T-helper 2 cell treated with Interferon-gamma antibody and Interleukin-4, amounts not matched to agents 5 μg/mL and 100 μg/mL, for 36 hours (primary cell): Measurements from ENCODE around the gene RAB3IL1.

ENCODE experiments used
- DNase-seq: peaks from one replicate; pipeline ENCODE4 v3.0.0; 2021; ENCODE audit warnings: low spot score
- H3K27ac Mint-ChIP-seq: one replicate; pipeline ENCODE4 v1.8.0; 2021; ENCODE audit warnings: mild to moderate bottlenecking, mixed read lengths
- H3K27me3 Mint-ChIP-seq: one replicate; pipeline ENCODE4 v1.8.0; 2021; ENCODE audit warnings: low read depth, mixed read lengths
- H3K36me3 Mint-ChIP-seq: one replicate; pipeline ENCODE4 v1.8.0; 2021; ENCODE audit warnings: low read depth, mixed read lengths
- H3K4me1 Mint-ChIP-seq: one replicate; pipeline ENCODE4 v1.8.0; 2021; ENCODE audit warnings: low read depth, mixed read lengths
- H3K4me3 Mint-ChIP-seq: one replicate; pipeline ENCODE4 v1.8.0; 2022; ENCODE audit warnings: mild to moderate bottlenecking, moderate library complexity, mixed read lengths
- H3K9me3 Mint-ChIP-seq: one replicate; pipeline ENCODE4 v1.8.0; 2021; ENCODE audit warnings: mixed read lengths

RAB3IL1 gene

DNA sequence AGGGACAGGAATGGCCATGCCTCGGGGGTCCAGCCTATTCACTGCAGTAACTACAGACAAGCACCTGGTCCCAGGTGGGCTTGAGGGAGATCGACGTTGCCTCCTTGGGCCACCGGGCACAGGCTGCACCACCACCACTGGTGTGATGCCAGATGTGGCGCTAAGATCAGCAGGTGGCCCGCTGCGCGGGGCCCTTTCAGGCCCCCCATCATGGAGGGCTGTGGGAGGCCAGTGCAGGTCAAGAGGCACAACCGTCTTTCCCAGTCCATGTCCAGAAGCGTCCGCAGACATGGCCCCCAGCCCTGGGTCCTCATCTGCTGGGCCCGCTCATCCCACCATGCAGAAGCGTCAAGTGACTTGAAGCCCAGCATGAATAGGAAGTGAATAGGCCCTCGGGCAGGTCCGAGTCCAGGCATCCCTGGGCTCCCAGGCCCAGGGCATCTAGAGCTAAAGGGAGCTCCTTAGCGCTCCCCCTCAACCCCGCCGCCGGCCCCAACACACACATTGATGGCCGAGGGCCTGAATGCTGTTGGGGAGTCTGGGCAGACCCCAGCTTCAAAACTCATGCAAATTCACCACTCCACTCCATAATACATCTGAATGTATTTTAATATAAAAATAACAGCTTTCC is 44.3 kb downstream of the RAB3IL1 start:
- peaks cover 4% of the 10 kb centered on the region for H3K4me1 Mint-ChIP-seq

DNA sequence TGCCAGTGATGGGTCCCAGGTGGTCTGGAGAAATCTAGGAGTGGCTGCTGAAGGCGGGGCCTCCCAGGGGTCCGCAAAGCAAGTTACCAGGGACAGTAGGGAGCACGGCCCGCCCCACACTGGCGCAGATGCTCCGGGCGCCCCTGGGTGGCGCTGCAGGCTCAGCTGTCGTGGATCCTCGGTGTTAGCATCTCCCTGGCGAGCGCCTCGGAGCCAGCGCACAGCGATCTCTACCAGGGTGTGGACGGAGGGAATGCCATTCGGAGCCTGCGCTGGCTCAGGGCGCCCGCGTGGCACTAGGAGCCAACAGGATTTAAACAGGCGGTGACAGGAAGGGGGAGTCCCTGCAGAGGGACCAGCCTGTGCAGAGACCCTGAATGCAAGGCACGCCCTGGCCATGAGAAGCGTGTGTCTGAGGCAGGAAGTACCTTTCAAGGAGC is 46.2 kb downstream of the RAB3IL1 start:
- no peaks in the 10 kb centered on the region for H3K27me3 Mint-ChIP-seq
- H3K4me3 Mint-ChIP-seq: peak overlapping the region; percentile 69
- H3K9me3 Mint-ChIP-seq: no peaks in the 10 kb centered on the region
- H3K36me3 Mint-ChIP-seq: peaks cover 3% of the 10 kb centered on the region
- H3K27ac Mint-ChIP-seq: no peak overlapping the region
- peak; percentile 64 for DNase-seq
- H3K4me1 Mint-ChIP-seq: peaks cover 4% of the 10 kb centered on the region

More for the DNA sequence above, 44.3 kb downstream of the RAB3IL1 start:
- H3K27ac Mint-ChIP-seq: no peak overlapping the region
- no peaks in the 10 kb centered on the region for H3K9me3 Mint-ChIP-seq
- no peaks in the 10 kb centered on the region for H3K36me3 Mint-ChIP-seq
- H3K27me3 Mint-ChIP-seq: no peaks in the 10 kb centered on the region
- no peak overlapping the region for H3K4me3 Mint-ChIP-seq
- DNase-seq: no peak

GRCh38 chr11:61870541-61871031 is 46.8 kb downstream of the RAB3IL1 start:
- DNase-seq: no peak
- H3K4me3 Mint-ChIP-seq: no peak overlapping the region
- H3K36me3 Mint-ChIP-seq: peaks cover 8% of the 10 kb centered on the region
- peaks cover 4% of the 10 kb centered on the region for H3K4me1 Mint-ChIP-seq
- H3K27me3 Mint-ChIP-seq: no peaks in the 10 kb centered on the region
- no peaks in the 10 kb centered on the region for H3K9me3 Mint-ChIP-seq
- no peak overlapping the region for H3K27ac Mint-ChIP-seq

GRCh38 chr11:61869708-61870451 is 47.5 kb downstream of the RAB3IL1 start:
- no peak for DNase-seq
- no peaks in the 10 kb centered on the region for H3K27me3 Mint-ChIP-seq
- peaks cover 14% of the 10 kb centered on the region for H3K36me3 Mint-ChIP-seq
- H3K9me3 Mint-ChIP-seq: no peaks in the 10 kb centered on the region
- no peak overlapping the region for H3K27ac Mint-ChIP-seq
- no peak overlapping the region for H3K4me3 Mint-ChIP-seq
- H3K4me1 Mint-ChIP-seq: peaks cover 4% of the 10 kb centered on the region

DNA sequence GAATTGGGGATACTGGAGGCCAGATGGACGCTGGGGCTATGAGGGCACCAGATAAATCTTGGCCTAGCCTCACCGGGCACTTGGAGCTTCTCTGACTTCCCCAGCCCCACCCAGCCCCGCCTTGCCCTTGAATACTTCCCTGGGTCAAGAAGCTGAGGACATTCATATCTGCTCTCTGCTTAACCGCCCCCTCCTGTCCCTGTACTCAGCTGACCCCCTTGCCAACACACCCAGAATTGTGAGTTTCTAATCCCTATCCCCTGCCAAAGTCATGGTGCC is 48.0 kb downstream of the RAB3IL1 start:
- no peak overlapping the region for H3K4me3 Mint-ChIP-seq
- no peak overlapping the region for H3K27ac Mint-ChIP-seq
- no peaks in the 10 kb centered on the region for H3K9me3 Mint-ChIP-seq
- peaks cover 17% of the 10 kb centered on the region for H3K36me3 Mint-ChIP-seq
- no peak for DNase-seq
- H3K27me3 Mint-ChIP-seq: no peaks in the 10 kb centered on the region
- H3K4me1 Mint-ChIP-seq: peaks cover 4% of the 10 kb centered on the region

- Mint-ChIP-seq H3K9me3 (no peaks in the 10 kb centered on the region), H3K27ac (no peak overlapping the region), H3K4me3 (no peak overlapping the region), H3K4me1 (peaks cover 4% of the 10 kb centered on the region), H3K27me3 (no peaks in the 10 kb centered on the region), H3K36me3 (peaks cover 17% of the 10 kb centered on the region)
- DNase-seq: no peak
These were observed 48.6 kb downstream of the RAB3IL1 start for GRCh38 chr11:61868571-61869428.

DNA sequence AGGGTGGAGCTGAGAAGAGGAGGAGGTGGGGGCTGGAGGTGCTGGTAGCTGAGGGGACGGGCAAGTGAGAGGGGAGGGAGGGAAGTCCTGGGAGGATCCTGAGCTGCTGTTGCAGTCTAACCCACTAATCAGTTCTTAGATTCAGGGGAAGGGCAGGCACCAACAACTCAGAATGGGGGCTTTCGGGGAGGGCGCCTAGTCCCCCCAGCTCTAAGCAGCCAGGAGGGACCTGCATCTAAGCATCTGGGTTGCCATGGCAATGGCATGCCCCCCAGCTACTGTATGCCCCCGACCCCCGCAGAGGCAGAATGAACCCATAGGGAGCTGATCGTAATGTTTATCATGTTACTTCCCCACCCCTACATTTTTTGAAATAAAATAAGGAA is 50.4 kb downstream of the RAB3IL1 start:
- Mint-ChIP-seq H3K27me3 (no peaks in the 10 kb centered on the region), H3K4me3 (no peak overlapping the region), H3K36me3 (peaks cover 20% of the 10 kb centered on the region), H3K4me1 (peaks cover 4% of the 10 kb centered on the region), H3K27ac (no peak overlapping the region), H3K9me3 (no peaks in the 10 kb centered on the region)
- no peak for DNase-seq

- Mint-ChIP-seq H3K27me3 (no peaks in the 10 kb centered on the region), H3K9me3 (no peaks in the 10 kb centered on the region), H3K36me3 (peaks cover 25% of the 10 kb centered on the region), H3K4me1 (peaks cover 4% of the 10 kb centered on the region), H3K27ac (no peak overlapping the region), H3K4me3 (no peak overlapping the region)
- DNase-seq: no peak
These were observed 51.0 kb downstream of the RAB3IL1 start for GRCh38 chr11:61866231-61866957.

GRCh38 chr11:61864814-61865775 is 52.3 kb downstream of the RAB3IL1 start:
- Mint-ChIP-seq H3K36me3 (peaks cover 33% of the 10 kb centered on the region), H3K27me3 (no peaks in the 10 kb centered on the region)

DNA sequence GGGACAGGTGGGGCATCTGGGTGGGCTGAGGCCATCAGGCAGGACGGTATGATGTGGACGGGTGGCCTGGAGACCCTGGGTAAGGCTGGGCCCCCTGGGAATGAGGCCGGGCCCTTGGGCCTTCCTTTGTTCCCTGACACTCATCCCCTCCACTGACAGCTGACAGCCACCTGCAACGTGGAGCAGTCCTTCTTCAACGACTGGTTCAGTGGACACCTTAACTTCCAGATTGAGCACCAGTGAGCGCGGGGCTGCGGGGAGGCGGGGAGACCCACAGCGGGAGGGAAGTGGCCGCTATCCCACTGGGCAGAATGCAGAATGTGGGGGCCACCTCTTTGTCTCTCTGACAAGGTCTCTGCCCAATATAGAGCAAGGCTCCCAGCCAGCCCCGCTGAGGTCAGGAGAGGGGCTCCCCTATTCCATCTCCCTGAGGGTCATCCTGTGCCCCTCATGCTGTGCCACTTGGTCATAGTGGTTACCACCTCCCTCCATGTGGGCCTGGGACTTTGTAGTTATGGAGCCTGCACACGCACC is 53.8 kb downstream of the RAB3IL1 start:
- Mint-ChIP-seq H3K36me3 (peaks cover 45% of the 10 kb centered on the region), H3K9me3 (no peaks in the 10 kb centered on the region)
- DNase-seq: no peak

More at GRCh38 chr11:61864814-61865775, 52.3 kb downstream of the RAB3IL1 start:
- Mint-ChIP-seq H3K4me1 (no peaks in the 10 kb centered on the region), H3K9me3 (no peaks in the 10 kb centered on the region), H3K4me3 (no peak overlapping the region), H3K27ac (no peak overlapping the region)
- DNase-seq: no peak

DNA sequence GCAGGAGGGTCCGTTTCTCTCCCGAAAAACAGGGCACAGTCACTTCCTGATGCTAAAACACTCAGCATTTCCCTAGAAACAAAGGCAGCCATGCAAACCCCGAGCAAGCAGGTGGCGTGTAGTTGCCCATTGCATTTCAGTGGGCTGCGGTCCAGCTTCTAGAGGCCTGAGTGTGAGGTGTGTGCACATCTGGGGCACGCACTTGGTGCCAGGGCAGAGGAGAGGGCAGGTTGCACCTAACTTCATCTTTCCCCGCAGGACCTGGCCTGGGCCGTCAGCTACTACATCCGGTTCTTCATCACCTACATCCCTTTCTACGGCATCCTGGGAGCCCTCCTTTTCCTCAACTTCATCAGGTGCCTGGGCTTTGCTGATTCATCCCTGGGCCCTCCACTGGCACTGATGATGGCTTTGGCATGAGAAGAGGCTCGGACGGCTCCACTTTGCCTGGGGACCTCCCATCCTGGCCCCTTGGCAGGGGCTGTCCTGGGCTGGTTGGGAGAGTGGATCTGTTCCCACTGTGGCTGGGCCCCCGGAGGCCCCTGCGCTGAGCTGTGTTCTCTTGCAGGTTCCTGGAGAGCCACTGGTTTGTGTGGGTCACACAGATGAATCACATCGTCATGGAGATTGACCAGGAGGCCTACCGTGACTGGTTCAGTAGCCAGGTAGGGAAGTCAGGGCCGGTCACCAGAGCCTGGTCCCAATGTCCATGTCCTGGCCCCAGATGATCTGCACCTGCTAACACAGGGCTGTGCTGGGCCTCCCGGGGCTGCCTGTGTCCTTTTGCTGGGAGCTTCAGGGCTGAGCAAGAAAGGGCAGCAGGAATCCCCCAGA is 54.4 kb downstream of the RAB3IL1 start:
- DNase-seq: no peak
- H3K36me3 Mint-ChIP-seq: peaks cover 45% of the 10 kb centered on the region
- no peak overlapping the region for H3K4me3 Mint-ChIP-seq
- no peaks in the 10 kb centered on the region for H3K27me3 Mint-ChIP-seq
- no peaks in the 10 kb centered on the region for H3K4me1 Mint-ChIP-seq
- H3K9me3 Mint-ChIP-seq: no peaks in the 10 kb centered on the region
- no peak overlapping the region for H3K27ac Mint-ChIP-seq

More for the DNA sequence above, 53.8 kb downstream of the RAB3IL1 start:
- Mint-ChIP-seq H3K4me1 (no peaks in the 10 kb centered on the region), H3K27ac (no peak overlapping the region), H3K4me3 (no peak overlapping the region), H3K27me3 (no peaks in the 10 kb centered on the region)

DNA sequence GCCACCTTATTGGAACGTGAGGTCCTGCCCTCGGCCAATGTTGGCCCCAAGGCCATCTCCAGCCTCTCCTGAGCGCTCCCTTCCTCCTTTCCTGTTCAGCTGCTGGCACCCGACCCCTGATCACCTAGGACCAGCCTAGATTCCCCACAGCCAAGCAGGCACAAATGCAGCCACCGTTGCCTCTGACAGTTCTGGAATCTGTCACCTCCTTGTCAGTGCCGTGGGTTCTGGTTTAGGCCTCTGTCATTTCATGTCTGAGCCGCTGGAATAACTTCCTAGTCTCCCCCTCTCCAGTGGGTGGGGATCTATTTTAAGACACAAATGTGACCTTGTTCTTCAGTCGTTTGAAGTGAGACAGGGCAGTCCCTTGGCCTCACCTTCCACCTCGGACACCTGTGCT is 55.7 kb downstream of the RAB3IL1 start:
- Mint-ChIP-seq H3K4me3 (no peak overlapping the region), H3K27me3 (no peaks in the 10 kb centered on the region), H3K4me1 (no peaks in the 10 kb centered on the region), H3K27ac (no peak overlapping the region), H3K9me3 (no peaks in the 10 kb centered on the region), H3K36me3 (peaks cover 42% of the 10 kb centered on the region)
- no peak for DNase-seq
